Embryonic facial prominence (tissue), 1 donor: Measurements from ENCODE around the gene GIMAP7.
"Not testable (repeated sequence)": the region's sequence is repeated elsewhere in the genome, so short reads cannot be mapped to it uniquely, and the experiment has no call there.

ENCODE experiments used
- DNase-seq: peaks from one replicate; pipeline ENCODE4 v3.0.0-alpha.2; 2016; ENCODE audit errors: extremely low spot score

GIMAP7 gene

DNA sequence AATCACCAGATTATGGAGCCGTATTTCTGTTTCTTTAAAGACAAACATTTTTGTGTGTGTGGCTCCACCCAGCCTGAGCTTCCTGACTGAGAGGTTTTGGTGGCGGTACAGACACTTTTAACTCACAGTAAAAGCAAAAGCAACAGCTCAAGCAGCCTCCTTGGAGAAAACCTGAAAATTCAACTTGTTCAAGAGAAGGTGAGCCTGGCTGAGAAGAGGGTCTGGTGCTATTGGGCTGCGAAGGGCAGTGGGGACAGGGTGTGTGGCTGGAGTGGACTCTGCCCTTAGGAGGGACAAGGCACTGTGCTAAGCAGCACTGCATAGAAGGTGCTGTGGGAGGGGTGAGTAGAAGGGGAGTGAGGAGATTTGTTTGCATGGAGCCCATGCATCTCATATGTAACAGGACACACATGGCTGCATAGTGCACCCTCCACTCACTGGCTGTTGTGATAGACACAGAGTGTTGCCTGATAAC lies at the start of gene GIMAP7:
Gene GIMAP7 (plus strand): TSS at position 125 of the 475 bp plus-strand sequence. CDS start 5,103 bp downstream, outside the sequence.
- no peak for DNase-seq

DNA sequence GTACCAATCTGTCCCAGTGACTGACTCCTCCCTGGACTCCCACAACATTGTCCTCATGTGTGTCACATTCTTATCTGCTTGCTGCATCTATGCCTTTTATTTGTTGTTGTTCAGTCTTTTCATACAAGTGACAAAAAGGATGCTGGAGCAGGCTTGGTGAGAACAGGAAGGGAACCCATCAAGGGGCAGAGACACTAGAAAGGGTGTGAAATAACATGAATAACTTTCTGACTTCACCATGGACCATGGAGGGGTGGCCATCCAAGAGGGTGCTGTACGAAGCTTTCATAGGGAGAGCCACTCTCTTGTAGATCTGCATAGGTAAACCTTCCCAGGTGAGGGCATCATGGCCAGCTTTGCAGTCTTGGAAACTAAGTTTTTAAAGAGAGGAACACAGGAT lies 49.7 kb upstream of the GIMAP7 start:
- no peak for DNase-seq

DNA sequence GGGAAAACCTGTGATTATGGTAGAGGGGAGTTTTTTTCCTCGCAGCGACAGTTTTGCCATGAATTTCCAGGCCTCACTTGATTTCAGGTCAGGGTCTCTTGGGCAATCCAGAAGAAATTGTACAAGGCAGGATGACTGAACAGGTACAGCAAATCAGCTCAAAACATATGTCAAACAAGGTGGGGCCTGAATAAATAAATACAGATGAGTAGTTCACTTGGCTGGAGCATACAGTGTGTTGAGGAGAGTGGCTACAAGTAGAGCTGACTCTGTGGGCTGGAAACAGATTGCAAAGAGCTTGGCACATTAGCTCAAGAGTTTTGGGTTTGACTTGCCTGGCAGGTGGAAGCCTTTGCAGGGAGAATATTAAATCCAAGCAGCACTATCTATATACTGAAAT lies 49.3 kb upstream of the GIMAP7 start:
- DNase-seq = no peak

- DNase-seq = no peak
Measured at GRCh38 chr7:150466477-150466876, 48.2 kb upstream of the GIMAP7 start.

DNA sequence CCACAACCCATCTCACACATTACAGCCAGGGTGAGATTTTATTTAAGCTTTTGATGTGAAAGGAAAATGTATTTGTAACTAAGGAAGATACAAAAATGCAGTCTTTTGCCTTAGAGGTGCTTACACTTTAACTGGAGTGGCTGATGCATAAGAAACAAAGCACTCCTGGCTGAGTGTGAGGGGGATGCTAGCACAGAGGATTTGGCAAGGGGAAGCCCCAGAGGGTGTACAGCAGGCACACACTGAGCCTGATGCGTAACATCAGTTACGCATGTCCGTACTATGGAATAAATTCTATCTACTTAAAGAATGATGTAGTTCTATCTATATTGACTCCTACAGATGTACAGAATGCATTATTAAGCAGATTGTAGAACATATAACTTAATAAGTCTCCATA lies 46.4 kb upstream of the GIMAP7 start:
- DNase-seq = no peak

DNA sequence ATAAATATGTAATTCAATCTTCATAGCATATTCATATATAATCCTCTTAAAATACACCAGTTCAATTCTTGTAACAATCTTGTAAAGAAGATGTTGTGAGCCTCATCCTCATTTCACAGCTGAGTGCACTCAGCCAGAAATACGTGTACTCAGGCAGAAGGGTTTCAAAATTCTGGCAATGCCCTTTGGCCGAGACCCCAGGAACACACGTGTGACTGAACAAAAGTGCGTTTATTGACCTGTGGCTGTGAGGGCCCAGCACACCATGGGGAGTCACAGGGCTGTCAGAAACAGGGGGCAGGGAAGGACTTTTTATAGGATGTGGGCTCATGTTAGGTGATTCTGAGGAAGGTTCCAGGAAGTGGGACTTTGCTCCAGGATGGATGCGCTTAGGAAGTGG lies 42.8 kb upstream of the GIMAP7 start:
- no peak for DNase-seq

GRCh38 chr7:150473902-150474301 lies 40.8 kb upstream of the GIMAP7 start:
- no peak for DNase-seq

GRCh38 chr7:150476285-150476684 lies 38.4 kb upstream of the GIMAP7 start:
- DNase-seq = no peak

GRCh38 chr7:150476819-150477631 lies 37.6 kb upstream of the GIMAP7 start:
- no peak for DNase-seq

- DNase-seq = no peak
Measured at GRCh38 chr7:150479023-150479716, 35.5 kb upstream of the GIMAP7 start.

DNA sequence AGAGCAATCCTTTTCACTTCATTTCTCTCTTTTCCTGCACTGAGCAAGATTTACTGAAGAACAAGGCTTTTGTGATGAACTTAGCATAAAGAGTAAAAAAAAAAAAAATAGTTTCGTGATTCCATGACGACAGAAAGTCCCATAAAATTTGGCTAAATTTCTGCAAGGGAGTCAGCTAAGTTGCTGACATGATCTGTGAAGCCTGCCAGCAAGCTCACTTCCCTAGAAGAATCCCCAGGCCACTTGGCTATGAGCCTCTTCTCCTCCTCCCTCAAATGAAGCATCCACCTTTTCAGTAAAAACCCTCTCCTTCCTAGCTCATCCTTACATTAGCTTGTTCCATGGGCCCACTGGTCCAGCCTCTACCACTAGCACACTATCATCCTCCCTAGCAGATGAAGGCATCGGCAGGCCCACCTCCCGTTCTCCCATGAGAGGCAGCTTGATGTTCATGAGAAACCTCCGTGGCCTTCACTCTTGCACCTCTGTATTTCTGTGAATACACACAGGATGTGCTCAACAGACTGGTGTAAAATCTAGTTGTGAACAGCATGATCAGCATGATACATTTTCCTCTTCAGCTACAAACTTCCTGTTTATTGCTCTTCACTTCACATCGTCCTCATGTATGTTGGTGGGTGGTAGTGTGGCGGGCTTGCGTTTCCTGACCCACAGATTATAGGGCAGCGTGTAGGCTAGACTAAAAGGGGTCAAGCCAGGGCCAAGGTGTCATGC lies 33.3 kb upstream of the GIMAP7 start:
- no peak for DNase-seq

GRCh38 chr7:150481922-150482321 lies 32.8 kb upstream of the GIMAP7 start:
- DNase-seq = no peak

DNA sequence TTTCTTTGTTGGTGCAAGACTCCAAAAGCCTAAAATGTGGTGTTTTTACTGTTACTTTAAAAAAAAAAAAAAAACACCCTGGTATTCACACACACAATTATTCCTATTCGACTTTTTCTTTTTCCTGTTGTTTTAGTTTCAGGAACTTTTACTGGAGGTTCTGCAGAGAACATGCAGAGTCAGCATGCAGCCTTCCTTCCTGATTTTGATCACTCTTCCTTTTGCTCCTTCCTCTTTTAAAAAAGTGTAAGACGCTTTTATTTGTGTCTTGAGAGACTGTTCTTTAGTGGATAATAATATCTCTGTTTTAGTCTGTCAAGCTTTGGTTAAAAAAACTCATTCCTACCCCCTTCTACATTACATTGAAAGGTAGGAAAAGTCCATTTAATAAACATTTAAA lies 31.2 kb upstream of the GIMAP7 start:
- DNase-seq = not testable (repeated sequence)

GRCh38 chr7:150484071-150484470 lies 30.6 kb upstream of the GIMAP7 start:
- DNase-seq = not testable (repeated sequence)

DNA sequence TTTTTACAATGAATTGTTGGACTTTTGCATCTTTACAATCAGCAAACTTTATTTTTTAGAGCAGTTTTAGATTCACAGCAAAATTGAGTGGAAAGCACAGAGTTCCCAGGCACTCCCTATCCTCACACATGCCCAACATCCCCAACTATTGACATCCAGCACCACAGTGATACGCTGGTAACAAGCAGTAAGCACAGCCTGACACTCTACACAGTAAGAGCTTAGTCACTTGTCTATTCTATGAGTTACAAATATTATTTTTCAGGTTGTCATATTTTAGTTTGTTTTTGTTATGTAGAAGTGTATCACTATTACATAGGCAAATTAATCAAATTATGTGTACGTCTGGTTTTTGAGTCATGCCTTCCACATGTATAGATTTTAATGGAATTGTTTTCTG lies 27.0 kb upstream of the GIMAP7 start:
- DNase-seq = no peak

DNA sequence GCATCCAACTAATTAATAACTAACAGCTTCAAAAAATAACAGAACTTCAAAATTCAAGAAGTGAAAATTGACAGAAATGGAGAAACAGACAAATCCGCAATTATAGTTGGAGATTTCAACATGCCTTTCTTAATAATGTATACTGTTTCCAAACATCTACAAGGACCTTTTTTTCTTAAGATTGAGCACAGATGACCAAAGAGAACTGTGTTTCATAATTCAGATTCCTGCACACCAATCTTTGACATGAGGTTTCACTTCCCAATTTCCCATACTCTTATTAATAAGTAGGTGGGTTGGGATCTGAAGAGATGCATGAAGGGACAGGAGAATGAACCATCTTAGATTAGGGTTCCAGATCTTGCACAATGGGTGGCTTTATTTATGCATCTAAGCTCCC lies 24.9 kb upstream of the GIMAP7 start:
- no peak for DNase-seq

DNA sequence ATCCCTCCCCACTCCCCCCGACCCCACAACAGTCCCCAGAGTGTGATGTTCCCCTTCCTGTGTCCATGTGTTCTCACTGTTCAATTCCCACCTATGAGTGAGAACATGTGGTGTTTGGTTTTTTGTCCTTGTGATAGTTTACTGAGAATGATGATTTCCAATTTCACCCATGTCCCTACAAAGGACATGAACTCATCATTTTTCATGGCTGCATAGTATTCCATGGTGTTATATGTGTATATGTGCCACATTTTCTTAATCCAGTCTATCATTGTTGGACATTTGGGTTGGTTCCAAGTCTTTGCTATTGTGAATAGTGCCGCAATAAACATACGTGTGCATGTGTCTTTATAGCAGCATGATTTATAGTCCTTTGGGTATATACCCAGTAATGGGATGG lies 21.2 kb upstream of the GIMAP7 start:
- DNase-seq = not testable (repeated sequence)

GRCh38 chr7:150502519-150502918 lies 12.2 kb upstream of the GIMAP7 start:
- no peak for DNase-seq

GRCh38 chr7:150503155-150503554 lies 11.5 kb upstream of the GIMAP7 start:
- no peak for DNase-seq

DNA sequence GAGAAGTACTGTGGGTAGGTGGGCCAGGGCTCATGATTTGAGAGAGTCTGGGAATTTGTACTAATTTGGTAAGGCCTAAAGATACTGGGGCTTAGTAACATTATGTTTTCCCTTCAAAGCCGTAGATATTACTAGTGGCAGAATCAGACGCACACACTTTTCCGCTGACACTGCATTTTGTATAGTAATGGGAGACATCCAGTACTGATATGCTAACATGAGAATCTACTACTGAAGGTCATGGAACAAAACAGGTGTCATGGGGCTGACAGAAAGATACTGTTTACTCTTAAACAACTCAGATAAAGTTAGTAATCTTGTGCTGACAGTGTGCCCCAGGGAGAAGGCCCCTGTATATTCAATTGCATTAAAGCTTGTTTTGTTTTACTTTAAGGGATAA lies 11.1 kb upstream of the GIMAP7 start:
- no peak for DNase-seq

- no peak for DNase-seq
Measured at GRCh38 chr7:150507947-150508602, 6.6 kb upstream of the GIMAP7 start.

- no peak for DNase-seq
Measured at GRCh38 chr7:150511048-150511447, 3.6 kb upstream of the GIMAP7 start.
